ENCODE results near the gene RAET1E.
"Not testable (repeated sequence)": the region's sequence is repeated elsewhere in the genome, so short reads cannot be mapped to it uniquely, and the experiment has no call there.

Gene RAET1E

DNA sequence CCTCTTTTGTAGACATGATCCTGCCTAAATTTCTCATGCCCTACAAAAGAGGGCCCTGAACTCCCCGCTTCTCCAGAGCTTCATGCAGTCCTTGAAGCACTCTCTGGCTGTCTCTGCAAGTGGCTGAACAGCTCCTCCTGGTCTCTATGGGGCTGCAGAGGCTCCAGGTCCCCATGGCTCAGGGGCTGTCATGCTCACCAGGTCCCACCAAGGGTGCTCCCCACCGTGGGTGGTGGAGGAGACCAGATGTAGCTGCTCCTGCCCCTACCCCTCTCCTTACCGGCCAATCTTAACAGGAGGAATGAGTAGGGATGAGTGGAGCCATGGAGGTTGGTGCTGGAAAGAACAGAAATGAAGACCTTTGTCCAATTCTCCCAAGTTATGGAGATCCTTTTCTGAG is 14.8 kb upstream of the RAET1E start:
- DNase-seq (ENCODE audit: extremely low read depth in 1 of 2, low read depth in 1 of 2): not testable (repeated sequence)

DNA sequence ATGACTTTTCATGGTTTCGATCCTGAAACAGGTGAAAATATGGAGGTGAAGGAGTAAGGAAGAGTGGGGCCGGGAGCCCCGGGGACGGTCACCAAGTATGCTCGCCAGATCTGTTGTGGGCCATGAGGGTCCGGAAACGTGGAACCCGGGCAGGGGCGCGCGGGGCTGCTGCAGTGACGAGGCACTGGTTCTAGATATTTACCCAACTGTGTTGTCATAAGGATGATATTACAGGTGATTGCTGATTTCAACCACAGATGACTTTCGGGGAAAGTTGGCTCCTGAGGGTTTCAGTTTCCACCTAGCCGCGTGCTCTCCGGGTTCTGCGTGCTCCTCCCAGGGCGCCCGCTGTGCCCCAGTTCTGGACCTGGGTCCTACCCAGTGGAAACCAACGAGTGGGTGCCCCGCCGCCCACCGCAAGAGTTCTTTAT is 12.8 kb upstream of the RAET1E start:
- DNase-seq (ENCODE audit: extremely low read depth in 1 of 2, low read depth in 1 of 2): no peak

DNA sequence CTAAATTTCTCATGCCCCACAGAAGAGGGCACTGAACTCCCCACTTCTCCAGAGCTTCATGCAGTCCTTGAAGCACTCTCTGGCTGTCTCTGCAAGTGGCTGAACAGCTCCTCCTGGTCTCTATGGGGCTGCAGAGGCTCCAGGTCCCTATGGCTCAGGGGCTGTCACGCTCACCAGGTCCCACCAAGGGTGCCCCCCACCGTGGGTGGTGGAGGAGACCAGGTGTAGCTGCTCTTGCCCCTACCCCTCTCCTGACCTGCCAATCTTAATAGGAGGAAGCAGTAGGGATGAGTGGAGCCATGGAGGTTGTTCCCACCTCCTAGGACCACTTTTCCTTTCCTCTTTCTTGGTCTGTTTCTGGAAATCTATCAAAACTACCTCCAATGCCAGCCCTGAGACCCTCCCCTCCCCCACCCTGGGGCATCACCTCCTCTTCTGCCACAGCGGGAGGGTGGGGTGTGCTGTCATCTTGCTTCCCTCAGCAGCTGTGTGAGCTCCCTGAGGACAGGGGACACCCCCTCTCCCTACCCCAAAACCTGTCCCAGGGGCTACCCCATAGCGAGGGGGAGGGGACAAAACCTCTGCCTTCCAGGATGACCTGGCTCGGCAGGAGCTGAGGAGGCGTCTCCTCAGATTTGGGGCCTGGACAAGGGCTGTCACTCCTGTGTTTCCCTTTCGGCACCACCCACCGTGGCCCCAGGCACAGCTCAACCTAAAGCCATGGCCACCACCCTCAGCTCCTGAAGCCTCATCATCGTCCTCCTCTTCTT is 12.0 kb upstream of the RAET1E start:
- DNase-seq (ENCODE audit: extremely low read depth in 1 of 2, low read depth in 1 of 2): no peak

DNA sequence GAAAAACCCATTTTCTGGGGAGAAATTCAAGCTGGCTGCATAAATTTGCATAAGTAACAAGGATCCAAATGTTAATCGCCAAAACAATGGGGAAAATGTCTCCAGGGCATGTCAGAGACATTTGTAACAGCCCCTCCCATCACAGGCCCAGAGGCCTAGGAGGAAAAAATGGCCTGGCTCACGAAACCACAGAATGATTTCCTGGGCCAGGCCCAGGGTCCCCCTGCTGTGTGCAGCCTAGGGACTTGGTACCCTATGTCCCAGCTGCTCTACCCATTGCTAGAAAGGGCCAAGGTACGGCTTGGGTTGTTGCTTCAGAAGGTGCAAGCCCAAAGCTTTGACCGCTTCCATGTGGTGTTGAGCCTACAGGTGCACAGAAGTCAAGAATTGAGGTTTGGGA is 10.6 kb upstream of the RAET1E start:
- not testable (repeated sequence) for DNase-seq (ENCODE audit: extremely low read depth in 1 of 2, low read depth in 1 of 2)

DNA sequence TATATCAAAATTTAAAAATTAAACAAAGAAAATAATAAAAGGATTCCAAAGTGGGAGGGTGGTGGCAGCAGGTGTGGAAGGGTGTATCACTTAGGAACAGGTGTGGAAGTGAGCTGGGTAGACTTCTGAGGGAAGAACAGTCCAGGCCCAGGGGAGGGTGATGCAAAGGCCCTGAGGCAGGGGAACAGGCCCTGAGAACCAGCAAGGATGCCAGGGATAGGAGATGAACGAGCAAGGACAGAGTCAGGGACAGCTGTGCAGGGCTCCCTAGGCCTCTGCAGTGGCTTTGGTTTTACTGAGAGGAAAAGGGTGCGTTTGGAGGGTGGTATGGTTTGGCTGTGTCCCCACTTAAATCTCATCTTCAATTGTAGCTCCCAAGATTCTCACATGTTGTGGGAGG is 9.4 kb upstream of the RAET1E start:
- DNase-seq (ENCODE audit: extremely low read depth in 1 of 2, low read depth in 1 of 2): no peak

DNA sequence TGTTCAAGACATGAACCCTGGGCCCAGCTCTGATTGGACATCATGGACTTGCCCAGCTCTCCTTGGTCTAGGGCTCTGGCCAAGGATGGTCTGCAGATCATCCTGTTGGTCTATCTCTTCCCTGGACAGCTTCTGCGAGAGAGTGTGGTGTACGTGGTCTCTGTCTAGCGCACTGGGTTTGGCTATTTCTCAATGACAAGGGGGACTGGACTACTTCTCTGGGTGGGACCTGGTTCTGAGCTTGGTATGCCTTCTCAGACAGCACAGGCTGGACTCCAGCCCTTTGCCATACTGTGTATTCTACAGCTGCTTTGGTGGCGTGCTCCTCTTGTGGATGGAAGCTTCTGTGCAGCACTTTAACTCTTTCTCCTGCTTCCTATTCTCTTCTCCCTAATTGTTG is 8.5 kb upstream of the RAET1E start:
- DNase-seq (ENCODE audit: extremely low read depth in 1 of 2, low read depth in 1 of 2): no peak

DNA sequence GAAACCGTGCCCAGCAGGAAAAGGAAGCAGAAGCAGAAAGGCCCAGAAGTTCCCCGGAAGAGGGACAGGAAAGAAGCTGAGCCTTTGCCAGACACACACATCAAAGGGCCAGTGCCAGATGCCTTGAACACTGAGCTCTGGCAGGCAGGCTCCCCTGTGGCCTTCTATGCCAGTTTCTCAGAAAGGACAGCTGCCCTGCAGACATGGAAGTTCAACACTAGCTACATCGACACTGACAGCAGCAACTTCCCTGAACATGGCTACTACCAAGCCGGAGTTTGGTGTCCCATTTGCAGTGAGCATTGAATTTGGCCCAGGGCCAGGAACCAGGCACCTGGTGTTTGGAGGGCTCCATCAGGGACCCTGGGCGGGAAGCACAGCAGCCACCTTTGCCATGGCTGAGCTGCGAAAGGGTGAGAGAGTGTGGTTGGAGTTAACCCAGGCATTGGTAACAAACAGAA is 8.0 kb upstream of the RAET1E start:
- no peak for DNase-seq (ENCODE audit: extremely low read depth in 1 of 2, low read depth in 1 of 2)

DNA sequence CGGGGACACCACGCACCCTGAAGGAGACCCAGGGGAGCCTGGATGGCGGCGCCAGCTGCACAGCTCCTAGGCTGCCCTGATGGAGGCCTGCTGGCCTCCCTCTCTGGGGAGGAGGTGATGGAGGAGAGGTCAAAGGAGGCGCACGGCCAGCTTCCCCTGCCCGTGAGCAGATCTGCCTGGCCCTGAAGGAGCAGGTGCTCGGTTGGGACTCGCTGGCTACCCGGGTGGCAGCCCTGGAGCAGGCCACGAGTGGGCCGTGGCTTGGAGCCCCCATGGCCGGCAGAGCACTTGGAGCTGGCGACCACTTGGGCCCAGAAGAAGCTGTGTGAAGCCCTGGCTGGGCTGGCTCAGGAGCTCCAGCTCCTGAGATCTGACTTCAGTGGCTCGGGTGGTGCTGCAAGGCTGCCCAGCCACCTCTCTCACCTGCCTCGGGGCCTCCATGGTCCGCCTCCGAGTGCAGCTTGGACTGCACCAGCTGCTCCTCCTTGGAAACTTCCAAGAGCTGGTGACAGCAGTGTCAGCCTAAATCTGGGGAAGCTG is 7.5 kb upstream of the RAET1E start:
- no peak for DNase-seq (ENCODE audit: extremely low read depth in 1 of 2, low read depth in 1 of 2)

DNA sequence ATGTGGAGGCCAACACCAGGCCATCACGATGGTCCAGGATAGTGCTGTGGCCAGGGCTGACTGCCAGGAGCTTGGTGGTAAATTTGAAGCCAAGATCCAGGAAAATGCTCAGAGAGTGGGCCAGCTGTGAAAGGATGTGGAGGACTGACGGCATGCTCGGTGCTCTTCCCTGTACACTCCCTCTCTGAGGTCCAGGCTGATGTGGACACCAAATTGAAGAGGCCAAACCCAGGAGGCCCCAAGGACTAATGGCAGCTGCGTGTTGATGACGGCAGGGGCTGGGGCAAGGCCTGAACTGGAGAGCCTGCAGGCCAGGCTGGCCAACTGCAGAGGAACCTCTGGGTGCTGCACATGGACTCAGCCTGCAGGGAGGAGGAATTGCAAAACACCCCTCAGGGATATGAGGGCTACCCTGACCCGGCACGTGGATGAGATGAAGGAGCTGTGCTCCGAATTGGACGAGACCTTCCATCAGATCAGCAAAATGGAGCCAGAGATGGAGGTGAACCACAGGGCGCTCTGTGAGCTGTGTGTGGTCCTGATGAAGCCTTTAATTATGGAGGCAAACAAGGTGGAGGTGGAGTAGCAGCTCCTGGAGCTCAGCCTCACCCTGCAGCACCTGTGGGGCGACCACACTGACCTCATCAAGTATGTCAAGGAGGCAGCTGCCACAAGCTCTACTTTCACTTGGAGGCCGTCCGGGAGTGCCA is 6.9 kb upstream of the RAET1E start:
- DNase-seq (ENCODE audit: extremely low read depth in 1 of 2, low read depth in 1 of 2): no peak

DNA sequence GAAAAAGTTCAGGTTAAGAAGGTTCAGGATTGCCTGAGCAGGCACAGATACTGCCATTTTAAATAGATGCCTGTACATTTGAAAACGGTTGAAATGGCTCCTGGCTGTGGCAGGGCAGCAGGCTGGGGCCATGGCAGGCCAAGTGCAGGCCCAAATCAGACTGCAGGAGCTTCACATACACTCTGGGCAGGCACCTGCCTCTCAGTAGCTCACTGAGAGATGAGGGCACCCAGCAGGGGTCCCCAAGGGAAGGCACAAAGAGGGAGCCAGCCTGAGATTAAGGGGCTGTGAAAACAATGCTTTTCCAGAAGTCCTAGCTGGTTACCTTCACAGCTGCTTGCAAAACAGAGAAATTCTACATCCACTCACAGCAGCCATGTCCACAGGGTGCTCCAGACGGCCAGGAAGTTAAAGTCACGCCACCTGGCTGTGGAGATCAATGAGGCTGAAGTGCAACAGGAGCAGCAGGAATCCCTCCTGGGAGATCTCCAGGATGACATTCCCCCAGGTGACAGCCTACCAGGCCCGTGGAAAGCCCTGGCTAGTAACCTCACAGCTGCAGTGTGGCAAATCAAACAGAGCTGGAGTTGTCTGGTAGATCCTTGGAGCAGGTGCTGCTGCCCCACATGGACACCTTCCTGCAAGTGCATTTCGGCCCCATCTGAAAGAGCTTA is 6.2 kb upstream of the RAET1E start:
- no peak for DNase-seq (ENCODE audit: extremely low read depth in 1 of 2, low read depth in 1 of 2)

DNA sequence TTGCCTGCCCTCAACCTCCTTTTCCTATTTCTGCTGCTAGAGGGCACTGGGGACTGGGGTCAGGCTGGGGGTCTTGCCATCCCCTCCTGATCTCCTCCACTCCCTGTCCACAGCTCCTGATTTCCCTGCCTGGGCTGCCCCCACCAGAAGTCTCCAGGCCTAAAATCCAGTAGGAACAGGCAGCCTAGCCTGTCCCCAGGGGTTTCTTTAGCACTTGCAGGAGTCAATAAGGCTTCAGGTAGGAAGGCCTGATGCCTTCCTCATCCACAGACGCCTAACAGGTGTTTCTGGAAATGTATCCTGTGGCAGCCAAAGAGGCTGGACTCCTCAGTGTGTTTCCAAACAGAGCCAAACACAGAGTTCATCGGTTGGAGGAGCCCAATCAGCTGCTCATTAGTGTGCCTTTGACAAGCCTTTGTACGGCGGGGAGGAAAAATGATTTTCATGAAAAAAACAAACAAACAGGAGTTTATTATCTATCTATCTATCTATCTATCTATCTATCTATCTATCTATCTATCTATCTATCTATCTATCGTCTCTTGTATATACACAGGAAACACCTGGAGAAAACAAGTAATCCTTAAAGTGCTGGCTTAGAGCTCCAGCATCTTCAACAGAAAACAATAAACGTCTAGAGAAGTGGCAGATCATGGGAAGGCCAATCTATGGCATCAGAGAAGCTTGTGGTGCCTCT is 3.7 kb upstream of the RAET1E start:
- DNase-seq (ENCODE audit: extremely low read depth in 1 of 2, low read depth in 1 of 2): no peak

DNA sequence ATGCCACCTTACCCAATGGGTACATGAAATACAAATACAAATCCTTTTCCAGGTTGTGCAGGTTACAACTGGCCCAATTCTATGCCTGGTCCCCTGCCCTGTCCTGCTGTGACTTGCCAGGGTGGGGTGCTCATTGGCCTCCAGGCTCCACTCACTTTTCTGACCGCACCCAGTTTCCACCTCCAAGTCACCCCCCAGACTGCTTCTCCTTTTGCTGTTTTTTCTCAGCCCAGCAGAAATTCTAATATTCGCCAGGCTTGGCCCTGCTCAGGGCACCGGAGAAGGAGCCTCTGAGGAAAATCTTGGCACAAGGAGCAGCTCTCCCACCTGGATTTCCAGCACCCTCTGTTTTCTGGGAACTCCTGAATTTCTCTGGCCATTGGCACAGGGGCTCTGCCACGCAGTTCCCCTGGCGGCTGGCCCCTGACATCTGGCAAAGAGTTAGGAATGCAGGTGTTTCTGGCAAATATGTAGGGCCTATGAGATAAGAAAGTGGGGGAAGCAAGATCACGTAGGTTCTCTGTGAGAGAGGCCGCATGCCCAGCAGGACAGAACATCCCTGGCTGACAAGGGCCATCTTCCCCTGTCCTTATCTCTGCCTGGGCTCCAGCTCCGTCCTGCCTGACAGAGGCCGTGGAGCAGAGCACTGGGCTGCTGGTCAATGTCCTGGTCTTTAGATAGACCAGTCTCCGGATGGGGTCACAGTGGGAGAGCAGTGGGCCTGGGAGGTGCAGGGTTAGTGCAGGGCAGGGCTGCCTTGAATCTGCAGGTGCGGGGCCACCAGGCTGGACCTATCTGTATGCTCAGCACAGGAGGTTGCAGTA is 2.9 kb upstream of the RAET1E start:
- DNase-seq (ENCODE audit: extremely low read depth in 1 of 2, low read depth in 1 of 2): no peak

DNA sequence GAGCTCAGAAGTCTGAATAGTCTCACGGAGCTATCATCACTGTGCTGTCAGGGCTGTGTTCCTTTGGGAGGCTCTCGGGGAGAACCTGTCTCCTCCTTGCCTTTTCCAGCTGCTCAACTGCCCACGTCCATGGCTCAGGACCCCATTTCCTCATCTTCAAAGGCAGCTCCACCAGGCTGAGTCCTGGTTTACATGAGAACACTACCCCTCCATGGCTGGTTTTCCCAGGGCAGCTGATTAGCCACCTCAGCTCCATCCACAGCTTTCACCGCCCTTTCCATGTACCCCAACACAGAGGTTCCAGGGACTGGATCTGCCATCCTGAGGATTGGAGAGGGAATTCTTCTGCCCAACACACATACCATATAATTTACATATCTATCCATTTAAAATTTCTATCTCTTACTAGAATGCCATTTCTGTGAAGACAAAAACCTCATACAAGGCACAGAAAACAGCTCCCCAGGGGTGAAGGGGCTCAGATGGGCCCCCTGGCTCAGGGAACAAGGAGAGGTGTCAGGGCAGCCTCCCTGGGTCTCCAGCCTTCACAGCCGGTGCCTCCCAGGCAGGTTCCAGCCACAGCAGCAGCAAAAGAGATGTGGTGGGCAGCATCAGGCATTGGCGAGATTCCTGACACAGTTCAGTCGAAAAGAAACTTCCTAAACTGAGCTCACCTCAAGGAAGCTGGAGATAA is 2.2 kb upstream of the RAET1E start:
- DNase-seq (ENCODE audit: extremely low read depth in 1 of 2, low read depth in 1 of 2): no peak

DNA sequence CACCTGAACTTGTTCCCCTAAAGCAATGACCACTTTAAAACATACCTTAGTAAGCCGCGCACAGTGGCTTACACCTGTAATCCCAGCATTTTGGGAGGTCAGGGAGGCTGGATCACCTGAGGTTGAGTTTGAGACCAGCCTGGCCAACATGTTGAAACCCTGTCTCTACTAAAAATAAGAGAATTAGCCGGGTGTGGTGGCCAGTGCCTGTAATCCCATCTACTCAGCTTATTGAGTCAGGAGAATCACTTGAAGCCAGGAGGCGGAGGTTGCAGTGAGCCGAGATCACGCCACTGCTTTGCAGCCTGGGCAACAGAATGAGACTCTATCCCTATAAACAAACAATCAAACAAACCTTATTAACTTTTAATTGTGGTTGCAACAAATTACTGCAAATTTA is 1.6 kb upstream of the RAET1E start:
- no peak for DNase-seq (ENCODE audit: extremely low read depth in 1 of 2, low read depth in 1 of 2)

DNA sequence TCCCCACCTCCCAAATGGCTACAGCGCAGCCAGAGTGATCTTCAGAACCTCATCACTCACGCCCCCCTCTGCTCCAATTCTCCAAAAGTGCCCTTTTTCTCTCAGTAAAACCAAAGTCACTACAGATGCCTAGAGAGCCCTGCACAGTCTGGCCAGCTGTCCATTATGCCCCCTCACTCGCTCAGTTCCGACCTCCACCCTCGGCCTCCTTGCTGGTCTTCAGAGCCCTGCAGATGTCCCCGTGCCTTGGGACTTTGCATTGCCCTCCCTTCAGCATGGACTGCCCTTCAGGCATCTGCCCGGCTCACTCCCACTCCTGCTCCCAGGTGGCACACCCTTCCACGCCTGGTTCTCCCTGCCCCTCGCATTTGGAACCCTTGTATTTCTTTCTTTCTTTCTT is 1.1 kb upstream of the RAET1E start:
- DNase-seq (ENCODE audit: extremely low read depth in 1 of 2, low read depth in 1 of 2): no peak

DNA sequence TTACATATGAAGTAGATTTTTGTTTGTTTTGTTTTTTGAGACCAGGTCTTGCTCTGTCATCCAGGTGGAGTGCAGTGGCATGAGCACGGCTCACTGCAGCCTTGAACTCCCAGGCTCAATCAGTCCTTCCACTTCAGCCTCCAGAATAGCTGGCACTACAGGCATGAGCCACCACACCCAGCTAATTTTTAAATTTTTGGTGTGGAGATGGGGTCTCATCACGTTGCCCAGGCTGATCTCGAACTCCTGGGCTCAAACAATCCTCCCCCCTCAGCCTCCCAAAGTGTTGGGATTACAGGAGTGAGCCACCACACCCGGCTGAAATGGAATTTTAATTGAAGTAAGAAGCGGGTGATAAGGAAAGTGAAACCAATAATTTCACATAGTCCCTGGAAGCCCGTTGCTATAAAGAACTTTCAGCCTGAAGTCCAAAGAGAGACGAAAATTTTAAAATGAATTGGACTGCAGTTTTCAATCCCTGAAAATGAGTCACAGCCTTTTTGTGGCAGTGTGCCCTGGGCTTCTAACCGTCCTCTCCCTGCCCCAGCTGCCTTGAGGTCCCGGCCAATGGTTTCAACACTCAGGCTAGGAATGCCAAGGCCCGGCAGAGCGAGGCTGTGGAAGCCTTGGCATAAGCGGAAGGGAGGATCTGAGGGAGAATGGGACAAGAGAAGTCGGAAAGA is 757 bp downstream of the RAET1E start:
- DNase-seq (ENCODE audit: extremely low read depth in 1 of 2, low read depth in 1 of 2): no peak

DNA sequence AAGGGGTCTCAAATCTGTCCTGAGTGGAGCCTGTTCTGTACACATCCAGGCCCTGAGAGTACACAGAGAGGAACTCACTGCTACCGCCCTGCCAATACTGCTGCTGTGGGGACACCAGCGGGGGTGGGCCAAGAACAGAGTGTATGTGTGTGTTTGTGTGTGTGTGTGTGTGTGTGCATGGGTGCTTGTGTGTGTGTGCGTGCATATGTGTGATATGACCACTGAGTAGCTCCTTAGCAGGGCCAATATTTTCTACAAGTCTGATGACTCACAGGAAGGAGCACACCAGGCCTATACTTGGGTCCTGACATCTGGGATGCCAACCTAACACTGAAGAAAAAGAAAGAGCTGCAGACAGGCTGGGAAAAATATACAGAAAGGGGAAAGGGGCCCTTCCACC is 1.4 kb downstream of the RAET1E start:
- DNase-seq (ENCODE audit: extremely low read depth in 1 of 2, low read depth in 1 of 2): no peak

DNA sequence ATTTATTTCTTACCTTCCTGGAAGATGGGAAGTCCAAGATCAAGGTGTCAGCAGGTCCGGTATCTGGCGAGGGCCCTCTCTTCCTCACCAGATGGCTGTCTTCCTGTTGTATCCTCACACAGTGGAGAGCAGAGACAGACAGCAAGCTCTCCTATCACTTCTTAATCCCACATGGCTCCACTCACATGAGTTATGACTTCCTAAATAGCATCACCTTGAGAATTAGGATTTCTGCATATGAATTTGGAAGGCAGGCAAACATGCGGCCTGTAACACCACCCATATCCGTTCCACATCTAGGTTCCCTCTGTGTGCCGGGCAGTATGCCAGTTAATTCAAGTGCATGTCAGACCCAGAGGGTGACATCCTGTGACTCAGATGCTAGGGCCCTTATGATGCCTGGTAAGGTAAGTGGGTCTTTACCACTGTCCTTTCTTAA is 2.1 kb downstream of the RAET1E start:
- DNase-seq (ENCODE audit: extremely low read depth in 1 of 2, low read depth in 1 of 2): peak in 1 of 2 donors; percentile 20

DNA sequence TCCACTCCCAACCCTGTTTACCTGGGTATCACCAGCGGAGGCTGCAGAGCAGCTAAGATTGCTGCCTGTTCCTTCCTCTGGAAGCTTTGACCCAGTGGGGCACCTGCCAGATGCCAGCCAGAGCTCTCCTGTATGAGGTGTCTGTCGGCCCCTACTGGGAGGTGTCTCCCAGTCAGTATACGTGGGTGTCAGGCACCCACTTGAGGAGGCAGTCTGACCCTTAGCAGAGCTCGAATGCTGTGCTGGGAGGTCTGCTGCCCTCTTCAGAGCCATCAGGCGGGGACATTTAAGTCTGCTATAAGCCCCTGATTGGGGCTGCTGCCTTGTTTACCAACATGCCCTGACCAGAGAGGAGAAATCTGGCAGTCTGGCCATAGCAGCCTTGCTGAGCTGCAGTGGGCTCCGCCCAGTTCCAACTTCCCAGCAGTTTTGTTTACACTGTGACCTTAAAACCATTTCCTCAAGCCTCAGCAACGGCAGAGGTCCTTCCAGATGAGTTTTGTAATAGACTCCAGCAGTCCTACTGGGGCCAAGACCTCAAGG is 2.8 kb downstream of the RAET1E start:
- no peak for DNase-seq (ENCODE audit: extremely low read depth in 1 of 2, low read depth in 1 of 2)
